Heart left ventricle (tissue), 16 donors: Measurements from ENCODE around the gene EDN3. TPM values are rescaled to one million over a fixed set of nuclear protein-coding genes. Genes with fewer than 3 reads are reported as not detected.

Experiments
- ATAC-seq, 4 donors: fragments of 200-7000 bp; cut with Tn5 transposase; one replicate each; pipeline ENCODE4 v1.9.1; 2020 to 2022; ENCODE audit warnings: moderate library complexity in 4 of 4, mild to moderate bottlenecking in 3 of 4, moderate number of reproducible peaks in 1 of 4
- DNase-seq, 5 donors: peaks; one replicate each; pipeline ENCODE4 v3.0.0-alpha.2; 2020
- H3K27ac ChIP-seq, 12 donors: fragments of 200-600 bp; sonication (generic) in 4 of 12; one replicate each; pipeline versions ENCODE4 v1.5.0 to v1.8.0; 2016 to 2022; ENCODE audit warnings: mild to moderate bottlenecking in 2 of 12
- H3K27me3 ChIP-seq, 9 donors: fragments of 200-600 bp; sonication (generic) in 2 of 9; one replicate each; pipeline versions ENCODE4 v1.5.1 to v1.8.0; 2016 to 2022; ENCODE audit warnings: mild to moderate bottlenecking in 3 of 9
- H3K36me3 ChIP-seq, 9 donors: fragments of 200-600 bp; sonication (generic) in 2 of 9; one replicate each; pipeline versions ENCODE4 v1.5.0 to v1.8.0; 2018 to 2022; ENCODE audit warnings: mild to moderate bottlenecking in 2 of 9
- H3K4me1 ChIP-seq, 12 donors: fragments of 200-600 bp; sonication (generic) in 4 of 12; one replicate each; pipeline versions ENCODE4 v1.5.0 to v1.8.0; 2016 to 2022; ENCODE audit warnings: mild to moderate bottlenecking in 3 of 12
- H3K4me3 ChIP-seq, 12 donors: fragments of 200-600 bp; sonication (generic) in 4 of 12; one replicate each; pipeline versions ENCODE4 v1.5.0 to v1.8.0; 2017 to 2022; ENCODE audit warnings: mild to moderate bottlenecking in 9 of 12, moderate library complexity in 4 of 12
- H3K9me3 ChIP-seq, 12 donors: fragments of 200-600 bp; sonication (generic) in 4 of 12; one replicate each; pipeline versions ENCODE4 v1.5.0 to v1.8.0; 2016 to 2022; ENCODE audit warnings: mild to moderate bottlenecking in 1 of 12
- POLR2A ChIP-seq, 2 donors: fragments of 450-650 bp; IDR thresholded peaks; one replicate each; pipeline ENCODE4 v1.6.1; 2017; ENCODE audit warnings: antibody characterized with exemption in 2 of 2, mild to moderate bottlenecking in 2 of 2, moderate library complexity in 2 of 2
- WGBS, 4 donors: extraction: QIAGEN DNeasy Blood & Tissue Kit in 2 of 4; methylation state at CpG; one replicate each; pipeline versions ENCODE4 v1.1.5 to v1.1.7; 2013 to 2018; 5-methylcytosine and 5-hydroxymethylcytosine counted together
- intact Hi-C, 10 donors: fragments of 100-400 bp; cut with DNase I; formaldehyde crosslinking; loops; one replicate each; pipeline versions ENCODE4 v1.11.1 to v1.14.2; 2022
- polyA plus RNA-seq, 2 donors: library from polyadenylated mRNA; stranded (reverse); fragments of 200-250 nt; gene quantifications; one replicate each; pipeline ENCODE4 v1.2.3, GENCODE V29; 2013
- total RNA-seq, 9 donors: library from RNA; depleted of rRNA in 2 of 9; stranded (reverse); fragments of >200 nt in 2 of 9; fragmentation: NEBNext Ultra II Directional in 3 of 9; extraction: Animal tissue kit (Norgen Biotek cat#: 25700) in 3 of 9; gene quantifications; one replicate each; pipeline versions ENCODE4 v1.1.0 to v1.2.4, GENCODE V29; 2016 to 2023
- TF ChIP-seq, protein P1 (sequence below), 12 donors: fragments of 200-600 bp; sonication (generic) in 4 of 12; IDR thresholded peaks; one replicate each; pipeline versions ENCODE4 v1.5.0 to v1.8.0; 2018 to 2022; ENCODE audit warnings: antibody characterized with exemption in 12 of 12, mild to moderate bottlenecking in 5 of 12
- donor health status: ischemic (EF 13 %, LVEDD 7.1; RV severe dilation, severe dysfunction).
- donor health status: healthy with polysubstance abuse.
- donor health status: DM: no; HTN: yes; CAD: no.
- donor health status: DM: no; HTN: no; CAD: no.
- donor health status: ischemic (EF 25% LVEDD 6.9; RV normal size, moderate dysfunction).
- donor health status: ischemic (EF 25% LVEDD 5.7; RV mildly dilated, moderate dysfunction).
- donor health status: healthy.
- donor health status: DM: yes; HTN: yes; CAD: no.
- donor health status: ischemic (EF 35%, LVEDD 5.7; RV mildly dilated, moderate dysfunction).
- donor health status: nonischemic (EF 11% LVEDD 7.7; RV severe dilation, severe dysfunction).
- donor health status: DM: yes; HTN: yes; CAD: no.
- donor health status: PGD.
- donor health status: ischemic (EF 29% LVEDD 5.4; RV normal size, mild dysfunction).
- donor health status: nonischemic (EF 23%, LVEDD 6.1; RV moderate dilation, normal function).

EDN3 gene
- total and polyA plus RNA-seq, 11 donors = 0.07 to 0.17 TPM; not detected in 9

GRCh38 chr20:59331721-59332329 lies 31.4 kb downstream of the EDN3 start:
- H3K4me3 ChIP-seq = no peak overlapping the region
- ATAC-seq (no peak), DNase-seq (no peak)
- no peak overlapping the region for H3K27ac ChIP-seq
- H3K4me1 ChIP-seq = no peaks in the 10 kb centered on the region
- H3K27me3 ChIP-seq = peaks cover 0 to 69% (median 5%) of the 10 kb centered on the region in 9 donors
- 29 to 43% (median 35%) methylated on average over 12 of the region's 12 CpGs for WGBS, 4 donors
- intact Hi-C loops = no loop called here
- TF ChIP-seq, protein P1, sequence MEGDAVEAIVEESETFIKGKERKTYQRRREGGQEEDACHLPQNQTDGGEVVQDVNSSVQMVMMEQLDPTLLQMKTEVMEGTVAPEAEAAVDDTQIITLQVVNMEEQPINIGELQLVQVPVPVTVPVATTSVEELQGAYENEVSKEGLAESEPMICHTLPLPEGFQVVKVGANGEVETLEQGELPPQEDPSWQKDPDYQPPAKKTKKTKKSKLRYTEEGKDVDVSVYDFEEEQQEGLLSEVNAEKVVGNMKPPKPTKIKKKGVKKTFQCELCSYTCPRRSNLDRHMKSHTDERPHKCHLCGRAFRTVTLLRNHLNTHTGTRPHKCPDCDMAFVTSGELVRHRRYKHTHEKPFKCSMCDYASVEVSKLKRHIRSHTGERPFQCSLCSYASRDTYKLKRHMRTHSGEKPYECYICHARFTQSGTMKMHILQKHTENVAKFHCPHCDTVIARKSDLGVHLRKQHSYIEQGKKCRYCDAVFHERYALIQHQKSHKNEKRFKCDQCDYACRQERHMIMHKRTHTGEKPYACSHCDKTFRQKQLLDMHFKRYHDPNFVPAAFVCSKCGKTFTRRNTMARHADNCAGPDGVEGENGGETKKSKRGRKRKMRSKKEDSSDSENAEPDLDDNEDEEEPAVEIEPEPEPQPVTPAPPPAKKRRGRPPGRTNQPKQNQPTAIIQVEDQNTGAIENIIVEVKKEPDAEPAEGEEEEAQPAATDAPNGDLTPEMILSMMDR (IDR thresholded peaks at IDR 0.05) = no peak
- no peak for TF ChIP-seq POLR2A (IDR thresholded peaks at IDR 0.05)
- H3K9me3 ChIP-seq = no peaks in the 10 kb centered on the region
- no peaks in the 10 kb centered on the region for H3K36me3 ChIP-seq

DNA sequence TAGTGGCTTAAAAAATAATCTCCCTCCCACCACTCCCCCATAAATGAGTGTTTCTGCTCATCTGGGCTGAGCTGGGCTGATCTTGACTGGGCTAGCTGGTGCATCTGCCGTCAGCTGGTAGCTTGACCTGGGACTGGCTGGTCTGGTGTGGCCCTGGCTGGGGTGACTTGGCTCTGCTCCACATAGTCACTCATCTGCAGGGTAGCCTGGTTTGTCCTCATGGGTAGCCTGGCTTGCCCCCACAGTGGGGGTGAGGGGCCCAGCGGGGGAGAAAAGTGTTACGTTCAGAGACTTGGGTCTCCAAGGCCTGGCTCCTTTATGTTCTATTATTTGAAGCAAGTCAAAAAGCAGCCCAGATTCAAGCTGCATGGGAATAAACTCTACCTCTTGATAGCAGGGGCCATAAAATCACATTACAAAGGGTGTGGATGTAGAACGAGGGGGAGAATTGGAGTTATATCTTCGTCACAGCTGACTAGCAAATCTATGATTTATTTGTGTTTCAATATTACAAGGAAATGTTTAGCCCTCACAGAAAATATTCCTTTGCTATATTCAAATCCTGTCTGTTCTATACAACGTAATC lies 32.9 kb downstream of the EDN3 start:
- TF ChIP-seq, protein P1 (IDR thresholded peaks at IDR 0.05) = no peak
- no peak for TF ChIP-seq POLR2A (IDR thresholded peaks at IDR 0.05)
- WGBS, 4 donors = 80 to 84% (median 84%) methylated on average over 6 of the region's 6 CpGs
- H3K36me3 ChIP-seq = no peaks in the 10 kb centered on the region
- no peak for ATAC-seq
- no peaks in the 10 kb centered on the region for H3K9me3 ChIP-seq
- intact Hi-C loops = no loop called here
- H3K4me1 ChIP-seq = no peaks in the 10 kb centered on the region
- peaks cover 0 to 61% (median 5%) of the 10 kb centered on the region in 9 donors for H3K27me3 ChIP-seq
- no peak for DNase-seq
- H3K4me3 ChIP-seq = no peak overlapping the region
- H3K27ac ChIP-seq = no peak overlapping the region

DNA sequence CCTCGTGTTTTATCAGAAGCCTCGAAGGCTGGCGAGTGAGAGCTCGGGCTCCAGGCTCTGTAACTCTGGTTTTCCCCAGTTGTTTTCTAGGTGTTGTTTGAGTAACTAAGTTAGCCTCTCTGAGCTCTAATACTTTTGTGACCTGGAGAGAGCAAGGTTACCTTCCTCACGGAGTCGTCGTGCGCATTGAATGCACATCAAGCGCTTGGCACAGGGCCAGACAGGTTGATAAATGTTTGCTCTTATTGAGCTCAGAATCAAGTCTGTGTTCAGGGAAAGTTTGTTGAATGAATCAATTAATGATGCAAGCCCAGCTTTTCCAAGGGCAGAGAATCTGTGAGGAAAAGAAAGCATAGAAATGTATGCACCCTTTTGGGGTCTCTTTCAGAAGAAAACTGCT lies 33.5 kb downstream of the EDN3 start:
- peaks cover 0 to 56% (median 5%) of the 10 kb centered on the region in 9 donors for H3K27me3 ChIP-seq

DNA sequence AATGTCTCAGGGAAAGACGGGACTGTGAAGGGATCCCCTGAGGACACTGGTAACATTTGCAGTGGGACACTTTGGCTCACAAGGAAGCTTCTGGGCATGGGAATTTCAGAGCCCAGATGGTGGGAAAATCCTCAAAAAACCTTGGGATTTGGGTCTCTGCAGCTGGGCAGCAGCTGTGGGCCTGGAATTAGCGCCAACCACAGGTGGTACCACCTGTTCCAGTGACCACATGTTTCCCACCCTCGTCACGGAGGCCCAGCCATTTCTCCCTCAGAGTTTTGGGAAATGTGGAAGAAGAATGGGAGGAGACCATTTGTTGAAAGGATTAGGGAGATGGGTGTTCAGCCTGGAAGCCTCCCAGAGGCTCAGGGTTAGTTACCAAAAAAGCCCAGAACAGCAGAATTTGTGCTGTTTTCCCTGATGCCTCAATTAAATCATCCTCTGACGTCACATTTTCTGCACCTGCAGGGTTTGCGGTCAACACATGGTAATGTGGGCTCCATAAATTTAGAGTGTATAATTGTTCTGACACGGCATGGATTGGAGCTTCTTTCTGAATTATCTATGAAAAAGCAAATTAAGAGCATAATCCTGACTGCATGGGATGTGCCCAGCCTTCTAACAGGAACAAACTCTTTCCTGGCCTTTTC lies 34.4 kb downstream of the EDN3 start:
- Histone ChIP-seq H3K27ac (no peak overlapping the region), H3K9me3 (no peaks in the 10 kb centered on the region), H3K36me3 (no peaks in the 10 kb centered on the region), H3K4me1 (no peaks in the 10 kb centered on the region), H3K4me3 (no peak overlapping the region), H3K27me3 (peaks cover 0 to 48% (median 5%) of the 10 kb centered on the region in 9 donors)
- TF ChIP-seq, protein P1 (IDR thresholded peaks at IDR 0.05) = no peak
- no peak for TF ChIP-seq POLR2A (IDR thresholded peaks at IDR 0.05)
- ATAC-seq (peak in 2 of 4 donors; percentile 34 to 49), DNase-seq (no peak)
- intact Hi-C loops = no loop called here
- 59 to 71% (median 65%) methylated on average over 7 of the region's 7 CpGs for WGBS, 4 donors

More for the DNA sequence above, 33.5 kb downstream of the EDN3 start:
- Histone ChIP-seq H3K4me1 (no peaks in the 10 kb centered on the region), H3K27ac (no peak overlapping the region), H3K36me3 (no peaks in the 10 kb centered on the region), H3K4me3 (no peak overlapping the region), H3K9me3 (no peaks in the 10 kb centered on the region)
- TF ChIP-seq, protein P1 (IDR thresholded peaks at IDR 0.05) = no peak
- no peak for TF ChIP-seq POLR2A (IDR thresholded peaks at IDR 0.05)
- intact Hi-C loops = no loop called here
- no peak for ATAC-seq
- WGBS, 4 donors = 79 to 81% (median 80%) methylated on average over 9 of the region's 9 CpGs
- no peak for DNase-seq
